Embryonic facial prominence (tissue), 1 donor: Measurements from ENCODE around the gene TECTB.
A peak's percentile ranks its signal among the peaks of the same experiment; 100 is the strongest.

Source experiments
- DNase-seq: peaks from one replicate; pipeline ENCODE4 v3.0.0-alpha.2; 2016; ENCODE audit errors: extremely low spot score

The TECTB gene

GRCh38 chr10:112307358-112308124 is 24.3 kb downstream of the TECTB start:
- DNase-seq, result no peak

GRCh38 chr10:112308125-112308502 is 24.9 kb downstream of the TECTB start:
- no peak for DNase-seq

- DNase-seq, result no peak
These were observed 28.3 kb downstream of the TECTB start for GRCh38 chr10:112311481-112311880.

GRCh38 chr10:112313234-112313633 is 30.0 kb downstream of the TECTB start:
- no peak for DNase-seq

GRCh38 chr10:112313911-112314310 is 30.7 kb downstream of the TECTB start:
- no peak for DNase-seq

- DNase-seq, result peak; percentile 51
These were observed 31.7 kb downstream of the TECTB start for GRCh38 chr10:112314822-112315474.

GRCh38 chr10:112327678-112328077 is 44.5 kb downstream of the TECTB start:
- no peak for DNase-seq

- DNase-seq, result no peak
These were observed 47.0 kb downstream of the TECTB start for GRCh38 chr10:112330162-112330561.

- no peak for DNase-seq
These were observed 47.5 kb downstream of the TECTB start for GRCh38 chr10:112330607-112331160.

GRCh38 chr10:112332022-112332421 is 48.8 kb downstream of the TECTB start:
- DNase-seq, result no peak

GRCh38 chr10:112332509-112333228 is 49.5 kb downstream of the TECTB start:
- DNase-seq, result no peak

- no peak for DNase-seq
These were observed 50.3 kb downstream of the TECTB start for GRCh38 chr10:112333452-112333851.

- DNase-seq, result no peak
These were observed 52.1 kb downstream of the TECTB start for GRCh38 chr10:112335111-112335867.

GRCh38 chr10:112335868-112336265 is 52.7 kb downstream of the TECTB start:
- no peak for DNase-seq

GRCh38 chr10:112336556-112337201 is 53.5 kb downstream of the TECTB start:
- DNase-seq, result no peak

- DNase-seq, result no peak
These were observed 55.8 kb downstream of the TECTB start for GRCh38 chr10:112338957-112339356.

- no peak for DNase-seq
These were observed 57.4 kb downstream of the TECTB start for GRCh38 chr10:112340601-112341000.

GRCh38 chr10:112343056-112343806 is 60.0 kb downstream of the TECTB start:
- no peak for DNase-seq

GRCh38 chr10:112344261-112344660 is 61.1 kb downstream of the TECTB start:
- no peak for DNase-seq

- no peak for DNase-seq
These were observed 62.0 kb downstream of the TECTB start for GRCh38 chr10:112345202-112345601.
